Left kidney (tissue), 8 donors: ENCODE results near the gene MPIG6B. TPM values are rescaled to one million over a fixed set of nuclear protein-coding genes. Genes with fewer than 3 reads are reported as not detected.

ENCODE experiments used
- DNase-seq: peaks from one replicate; pipeline ENCODE4 v3.0.0-alpha.2; 2013
- long read RNA-seq, 8 donors: transcript quantifications; one replicate each; lab custom pipeline, GENCODE V29; 2026
- polyA plus RNA-seq: library from polyadenylated mRNA; unstranded; fragments of 120-200 nt; gene quantifications from one replicate; pipeline ENCODE4 v1.2.1, GENCODE V29; 2013; ENCODE audit not compliant: insufficient read length

The MPIG6B gene
- 1.7 TPM for polyA plus RNA-seq
- long read RNA-seq, donor 1, result 0 reads
- long read RNA-seq, donor 2, result 0 reads
- long read RNA-seq, donor 3, result 0 reads
- long read RNA-seq, donor 4, result 0 reads
- long read RNA-seq, donor 5, result 0 reads
- long read RNA-seq, donor 6, result 0 reads
- long read RNA-seq, donor 7, result 0 reads
- long read RNA-seq, donor 8, result 0 reads

- DNase-seq, result no peak
These were observed at the start of gene MPIG6B for GRCh38 chr6:31723245-31723979. Gene MPIG6B (plus strand): TSS chr6:31723373. CDS start chr6:31723384, 11 bp downstream.

DNA sequence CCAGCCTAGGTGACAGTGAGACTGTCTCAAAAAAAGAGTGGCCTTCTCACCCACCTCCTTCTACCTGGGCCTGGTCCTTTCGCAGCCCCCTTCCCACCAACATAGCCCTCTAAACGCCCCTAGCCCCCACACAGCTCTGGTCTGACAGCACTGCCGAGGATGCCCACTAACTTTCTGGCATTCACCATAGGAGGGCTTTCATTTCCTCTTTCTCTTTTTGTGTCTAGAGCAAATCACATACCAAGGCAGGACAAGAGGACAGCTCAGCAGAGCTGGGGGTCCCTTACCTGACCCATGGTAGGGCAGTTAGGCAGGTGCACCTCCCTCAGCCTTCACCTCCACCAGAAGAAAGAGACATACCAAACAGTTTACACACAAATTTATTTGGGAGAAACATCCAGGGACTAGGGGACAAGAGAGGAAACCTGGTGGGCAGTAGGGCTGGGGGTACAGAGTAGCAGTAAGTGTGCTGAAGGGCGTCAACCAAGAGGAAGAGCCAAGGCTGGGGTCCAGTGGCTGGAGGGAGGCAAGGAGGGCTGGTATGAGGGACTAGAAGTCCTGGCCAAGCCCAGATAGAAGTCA lies 46.8 kb upstream of the MPIG6B start:
- DNase-seq, result no peak

- DNase-seq, result no peak
These were observed 46.3 kb upstream of the MPIG6B start for GRCh38 chr6:31676904-31677303.

DNA sequence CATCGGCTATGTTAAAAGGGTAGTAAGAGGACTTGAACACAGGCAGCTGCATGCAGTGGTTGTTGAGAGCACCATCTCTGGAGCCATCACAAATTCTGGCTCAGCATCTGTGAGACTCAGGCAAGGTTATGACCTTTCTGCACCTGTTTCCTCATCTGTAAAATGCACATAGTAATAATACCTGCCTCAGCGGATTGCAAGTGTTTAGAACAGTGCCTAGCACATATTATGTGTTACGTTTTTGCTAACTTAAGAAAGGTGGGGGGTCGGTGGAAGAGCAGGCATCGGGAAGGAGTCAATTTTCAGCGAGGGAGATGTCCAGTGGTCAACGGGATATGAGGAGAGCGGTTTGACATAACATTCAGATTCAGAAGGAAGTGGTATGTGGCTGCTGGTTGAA lies 45.2 kb upstream of the MPIG6B start:
- no peak for DNase-seq

DNA sequence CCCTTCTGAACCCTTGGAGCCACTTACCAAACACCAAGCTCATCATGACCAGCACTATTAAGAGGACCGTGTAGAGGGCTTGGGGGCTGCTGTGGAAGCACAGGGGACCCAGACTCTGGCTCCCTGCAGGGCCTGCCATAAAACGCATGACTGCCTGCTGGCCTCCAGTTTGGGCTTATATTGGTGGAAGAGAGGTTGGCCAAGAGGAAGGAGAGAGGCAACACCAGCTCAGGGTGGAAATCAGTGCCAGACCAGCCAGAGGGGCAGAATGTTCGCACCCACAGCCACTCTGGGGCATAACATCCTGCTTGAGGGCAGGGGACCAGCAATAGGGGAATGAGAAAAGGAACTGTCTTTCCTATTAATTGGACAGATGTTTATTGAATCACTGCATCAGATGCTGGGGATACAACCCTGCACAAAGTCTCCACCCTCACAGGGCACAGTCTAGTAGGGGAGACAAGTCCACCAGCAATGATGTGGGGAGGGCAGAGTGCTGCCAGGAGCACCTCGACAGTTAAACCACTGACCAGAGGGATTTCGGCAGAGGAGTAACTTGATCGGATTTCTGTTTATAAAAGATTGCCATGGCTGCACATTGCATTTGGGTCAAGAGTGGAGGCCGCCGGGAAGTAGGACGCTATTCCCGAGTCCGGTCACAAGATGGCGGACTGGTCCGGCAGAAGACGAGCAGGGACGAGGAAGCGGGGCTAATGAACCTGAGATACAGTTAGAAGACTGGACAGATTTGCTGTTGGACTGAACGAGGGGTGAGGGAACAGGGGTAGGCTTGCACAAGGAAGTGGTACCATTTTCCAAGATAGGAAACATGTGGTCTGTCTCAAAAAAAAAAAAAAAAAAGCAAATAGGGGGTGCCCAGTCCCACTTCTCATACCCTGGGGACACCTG lies 42.7 kb upstream of the MPIG6B start, which contains the start of gene LY6G5C:
LY6G5C (minus strand) TSS at position 842 of the 909 bp plus-strand sequence; CDS start at position 148, 694 bp downstream.
- peak; percentile 85 for DNase-seq

GRCh38 chr6:31681135-31681671 lies 42.0 kb upstream of the MPIG6B start:
- peak; percentile 67 for DNase-seq

DNA sequence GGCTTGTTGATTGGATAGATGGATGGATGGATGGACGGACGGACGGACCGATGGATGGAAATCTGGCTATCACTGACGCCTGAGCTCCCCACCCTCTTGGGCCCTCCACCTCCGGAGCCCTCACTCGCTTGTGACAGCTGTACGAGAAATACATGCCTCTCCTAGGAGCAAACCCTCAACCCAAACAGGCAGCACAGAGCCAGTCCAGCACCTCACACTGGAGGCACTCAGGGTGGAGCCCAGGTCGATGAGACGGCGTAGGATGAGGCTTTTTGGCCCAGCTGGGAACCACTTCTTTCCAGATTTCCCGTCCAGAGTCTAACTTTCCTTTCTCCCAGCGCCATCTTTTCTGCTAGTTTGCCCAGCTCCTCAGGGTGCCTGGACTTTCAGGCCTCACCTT lies 39.6 kb upstream of the MPIG6B start:
- no peak for DNase-seq

GRCh38 chr6:31686483-31686882 lies 36.7 kb upstream of the MPIG6B start:
- no peak for DNase-seq

DNA sequence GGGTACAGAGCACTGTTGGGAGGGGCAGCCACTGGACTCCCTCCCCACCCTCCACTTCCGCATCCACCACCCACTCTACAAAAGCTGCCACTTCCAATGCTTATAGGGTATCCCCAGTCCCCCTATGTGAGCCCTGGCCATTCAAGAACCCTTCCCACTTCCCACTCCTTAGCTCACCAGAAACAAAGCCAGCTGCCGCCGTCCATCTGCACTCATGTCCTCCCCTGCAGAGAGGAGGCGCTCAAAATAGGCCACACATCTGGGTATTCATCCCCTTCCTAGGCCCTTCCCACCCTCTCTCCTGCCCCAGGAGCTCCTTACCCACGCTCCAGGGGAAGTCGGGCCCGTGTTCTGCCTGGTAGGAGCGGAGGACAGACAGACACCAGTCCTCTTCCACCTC lies 35.9 kb upstream of the MPIG6B start:
- no peak for DNase-seq

GRCh38 chr6:31687860-31688693 lies 35.1 kb upstream of the MPIG6B start:
- no peak for DNase-seq

GRCh38 chr6:31689249-31690110 lies 33.7 kb upstream of the MPIG6B start:
- no peak for DNase-seq

DNA sequence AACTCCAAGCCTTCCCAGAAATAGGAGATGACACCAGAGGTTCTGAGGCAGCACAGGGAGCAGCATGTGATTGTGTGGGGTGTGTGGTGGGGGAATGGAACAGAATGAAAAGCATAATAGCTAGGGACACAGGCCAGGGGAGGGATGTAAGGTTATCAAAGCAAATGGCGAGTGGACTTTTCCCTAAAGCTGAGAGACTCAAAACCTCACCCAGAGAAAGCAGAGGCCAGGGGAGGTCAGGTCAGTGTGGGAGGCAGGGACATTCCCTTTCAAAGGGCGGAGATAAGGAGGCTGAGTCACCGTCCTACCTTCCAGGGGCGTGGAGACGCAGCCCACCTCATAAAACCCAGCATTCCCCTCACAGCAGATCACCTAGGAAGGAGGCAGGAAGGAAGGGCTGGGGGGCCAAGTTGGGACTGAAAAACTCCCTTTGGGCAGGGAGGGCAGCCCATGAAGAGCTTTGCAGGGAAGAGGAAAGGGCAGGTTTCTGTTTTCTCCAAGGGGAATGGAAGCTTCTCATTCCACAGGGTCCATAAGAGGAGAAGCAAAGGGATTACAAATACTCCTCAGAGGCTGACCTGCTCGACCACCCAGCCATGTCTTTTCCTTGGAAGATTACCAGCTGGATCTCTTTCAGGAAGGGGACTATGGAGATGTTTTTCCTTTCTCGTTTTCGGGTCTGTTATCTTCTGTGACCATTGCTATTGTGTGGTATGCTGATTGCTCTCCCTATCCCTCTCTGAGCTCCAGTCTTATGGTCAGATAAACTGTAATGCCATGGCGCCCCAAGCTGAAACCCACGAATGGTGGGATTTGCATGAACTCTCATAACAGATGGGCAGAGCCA lies 32.7 kb upstream of the MPIG6B start:
- DNase-seq, result no peak

DNA sequence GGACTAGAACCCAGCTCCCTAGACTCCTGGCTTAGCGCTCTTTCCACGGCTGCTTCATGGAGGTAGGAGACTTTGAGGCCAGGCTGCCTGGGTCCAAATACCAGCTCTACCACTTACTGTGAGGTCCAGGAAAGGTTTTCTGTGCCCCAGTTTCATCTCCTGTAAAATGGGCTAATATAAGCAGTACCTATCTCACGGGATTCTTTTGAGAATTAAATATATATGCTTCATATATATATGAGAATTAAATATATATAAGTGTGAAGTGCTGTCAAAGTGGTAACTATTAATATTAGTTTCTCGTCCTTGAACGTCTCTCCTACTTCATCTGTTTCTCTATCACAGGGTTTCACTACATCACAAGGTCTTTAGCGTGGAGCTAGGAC lies 32.1 kb upstream of the MPIG6B start:
- DNase-seq, result no peak

DNA sequence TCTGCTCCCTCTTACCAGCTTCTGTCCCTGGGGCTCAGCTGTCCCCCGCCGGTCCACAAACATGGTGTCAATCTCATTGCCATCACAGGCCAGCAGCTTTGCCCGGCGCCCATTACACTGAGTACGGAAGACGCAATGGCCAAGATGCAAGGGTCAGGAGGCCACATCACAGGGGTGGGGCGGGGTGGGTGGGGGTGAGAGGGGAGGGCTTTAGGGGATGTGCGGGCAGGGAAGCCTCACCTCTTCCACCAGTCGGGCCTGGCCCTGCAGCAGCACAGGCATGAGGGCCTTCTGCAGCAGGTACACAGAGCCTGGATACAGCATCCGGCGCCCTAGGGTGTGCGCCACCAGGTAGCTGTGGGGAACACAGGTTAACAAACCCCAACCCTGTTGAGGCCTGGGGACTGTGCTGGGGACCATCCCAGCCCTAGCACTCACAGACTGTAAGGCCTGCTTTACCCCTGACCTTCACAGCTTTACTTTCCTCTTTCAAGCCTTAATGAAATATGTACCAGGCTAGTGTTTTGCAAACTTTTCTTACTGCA lies 31.5 kb upstream of the MPIG6B start:
- no peak for DNase-seq

- no peak for DNase-seq
These were observed 30.8 kb upstream of the MPIG6B start for GRCh38 chr6:31692353-31692752.

- no peak for DNase-seq
These were observed 30.3 kb upstream of the MPIG6B start for GRCh38 chr6:31692886-31693285.

- DNase-seq, result no peak
These were observed 29.6 kb upstream of the MPIG6B start for GRCh38 chr6:31693535-31693934.

DNA sequence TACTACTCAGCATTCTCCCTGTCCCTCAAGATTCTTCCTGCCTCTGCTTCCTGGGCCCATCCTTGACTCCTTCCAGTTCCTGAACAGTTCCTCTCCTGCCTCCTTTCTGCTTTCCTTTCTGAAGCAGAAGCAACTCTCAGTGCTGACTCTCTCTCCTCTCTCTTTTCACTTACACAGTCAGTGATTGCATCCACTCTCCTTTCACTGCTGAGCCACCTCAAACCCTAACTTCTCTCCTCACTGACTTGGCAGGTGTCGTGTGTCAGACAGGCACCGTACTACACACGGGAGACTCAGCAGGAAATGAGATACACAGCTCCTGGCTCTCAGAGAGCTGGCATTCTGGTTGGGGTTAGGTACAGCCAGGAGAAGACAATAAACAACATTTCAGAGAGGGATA lies 25.6 kb upstream of the MPIG6B start:
- no peak for DNase-seq
